GM18867 (cell line): Measurements from ENCODE around the gene MX2.
"Not testable (repeated sequence)": the region's sequence is repeated elsewhere in the genome, so short reads cannot be mapped to it uniquely, and the experiment has no call there.

Experiments
- ATAC-seq: cut with Tn5 transposase; IDR thresholded peaks from one replicate; pipeline ENCODE4 v1.9.1; 2021; ENCODE audit warnings: mild to moderate bottlenecking, moderate library complexity; ENCODE audit not compliant: unreplicated experiment

MX2 gene

DNA sequence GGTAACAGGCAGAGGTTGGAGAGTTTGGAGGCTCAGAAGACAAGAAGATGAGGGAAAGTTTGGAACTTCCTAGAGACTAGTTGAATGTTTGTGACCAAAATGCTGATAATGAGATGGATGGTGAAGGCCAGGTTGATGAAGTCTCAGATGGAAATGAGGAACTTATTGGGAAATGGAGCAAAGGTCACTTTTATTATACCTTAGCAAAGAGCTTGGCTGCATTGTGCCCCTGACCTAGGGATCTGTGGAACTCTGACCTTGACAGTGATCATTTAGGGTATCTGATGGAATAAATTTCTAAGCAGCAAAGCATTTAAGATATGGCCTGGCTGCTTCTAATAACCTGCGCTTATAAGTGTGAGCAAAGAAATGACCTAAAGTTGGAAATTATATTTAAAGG is 28.1 kb upstream of the MX2 start:
- no peak for ATAC-seq

DNA sequence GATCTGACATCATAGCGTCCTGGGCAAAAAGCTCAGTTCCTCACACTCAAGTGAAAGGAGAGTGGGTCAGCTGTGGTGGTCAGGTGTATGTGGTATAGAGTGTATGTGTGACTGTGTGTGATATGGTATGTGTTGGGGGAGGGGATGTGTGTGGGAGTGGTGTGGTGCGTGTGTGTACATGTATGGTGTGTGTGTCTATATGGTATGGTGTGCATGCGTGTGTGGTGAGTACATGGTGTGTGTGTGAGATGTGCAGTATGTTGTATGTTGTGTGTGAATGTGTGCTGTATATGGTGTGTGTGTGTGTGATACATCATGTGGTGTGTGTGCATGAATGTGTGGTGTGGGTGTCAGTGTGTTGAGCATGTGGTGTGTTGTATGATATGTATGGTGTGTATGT is 24.3 kb upstream of the MX2 start:
- ATAC-seq: no peak

- ATAC-seq: no peak
Observed at GRCh38 chr21:41338455-41338854, 23.4 kb upstream of the MX2 start.

DNA sequence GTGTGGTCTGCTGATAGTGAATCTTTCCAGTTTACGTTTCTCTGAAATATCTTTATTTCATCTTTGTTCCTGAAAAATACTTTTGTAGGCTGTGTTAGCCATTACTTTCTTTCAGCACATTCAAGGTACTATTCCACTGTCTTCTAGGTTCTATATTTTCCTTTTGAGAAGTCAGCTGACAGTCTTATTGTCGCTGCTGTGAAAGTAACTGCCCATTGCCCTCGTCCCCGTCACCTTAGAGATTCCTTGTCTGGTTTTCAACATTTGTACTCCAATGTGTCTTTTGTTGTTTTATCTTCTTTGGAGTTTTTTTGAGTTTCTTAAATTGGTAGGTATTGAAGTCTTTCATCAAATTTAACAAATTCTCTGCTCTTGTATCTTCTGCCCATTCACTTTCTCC is 19.8 kb upstream of the MX2 start:
- ATAC-seq: no peak

DNA sequence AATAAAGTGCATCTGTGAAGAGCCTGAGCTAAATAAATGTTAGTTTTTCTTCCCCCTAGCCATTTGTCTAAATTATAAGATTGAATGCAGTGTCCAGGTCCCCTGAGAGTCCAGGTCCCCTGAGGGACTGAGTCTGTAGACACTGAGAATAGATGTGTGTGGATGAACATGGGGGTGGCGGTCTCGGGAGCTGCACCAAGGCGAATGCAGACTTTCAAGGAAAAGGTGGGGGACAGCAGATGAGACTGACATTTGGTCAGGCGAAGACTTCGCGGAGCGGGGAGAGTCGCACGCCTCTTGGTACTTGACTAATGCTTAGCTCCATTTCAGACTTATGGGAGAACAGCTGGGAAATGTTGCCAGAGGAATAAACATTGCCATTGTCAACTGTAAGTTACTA is 17.7 kb upstream of the MX2 start:
- no peak for ATAC-seq

- no peak for ATAC-seq
Observed at GRCh38 chr21:41345356-41345755, 16.5 kb upstream of the MX2 start.

- ATAC-seq: no peak
Observed at GRCh38 chr21:41345934-41346685, 15.7 kb upstream of the MX2 start.

DNA sequence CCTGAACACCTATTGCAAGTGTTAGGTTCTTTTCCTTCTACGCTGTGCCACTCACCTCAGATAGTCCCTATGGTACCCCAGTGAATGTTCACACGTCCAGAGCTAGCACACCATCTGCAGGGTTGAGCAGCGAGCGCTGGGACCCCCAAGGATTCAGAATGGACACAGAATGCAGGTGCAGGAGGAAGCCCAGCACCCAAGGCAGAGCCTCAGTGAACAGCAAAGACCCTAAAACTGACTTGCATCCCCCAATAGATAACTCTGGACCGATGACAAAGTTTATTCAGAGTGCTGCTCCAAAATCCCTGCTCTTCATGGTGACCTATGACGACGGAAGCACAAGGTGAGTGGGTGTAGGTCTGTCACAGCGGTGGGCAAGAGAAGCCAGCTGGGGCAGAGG is 15.1 kb upstream of the MX2 start:
- ATAC-seq: no peak

DNA sequence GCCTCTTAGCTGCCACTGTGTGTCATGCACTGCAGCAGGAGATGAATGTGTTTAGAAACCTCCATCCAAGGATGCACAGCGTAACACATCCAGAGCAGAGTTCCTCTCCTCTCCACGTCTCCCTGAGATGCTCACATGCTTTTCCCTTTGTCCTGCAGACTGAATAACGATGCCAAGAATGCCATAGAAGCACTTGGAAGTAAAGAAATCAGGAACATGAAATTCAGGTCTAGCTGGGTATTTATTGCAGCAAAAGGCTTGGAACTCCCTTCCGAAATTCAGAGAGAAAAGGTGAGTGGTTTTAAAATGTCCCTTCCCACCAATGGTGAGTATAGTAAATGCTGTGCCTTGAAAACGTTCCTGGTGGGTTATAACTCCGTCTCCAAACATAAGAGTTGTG is 13.4 kb upstream of the MX2 start:
- no peak for ATAC-seq

DNA sequence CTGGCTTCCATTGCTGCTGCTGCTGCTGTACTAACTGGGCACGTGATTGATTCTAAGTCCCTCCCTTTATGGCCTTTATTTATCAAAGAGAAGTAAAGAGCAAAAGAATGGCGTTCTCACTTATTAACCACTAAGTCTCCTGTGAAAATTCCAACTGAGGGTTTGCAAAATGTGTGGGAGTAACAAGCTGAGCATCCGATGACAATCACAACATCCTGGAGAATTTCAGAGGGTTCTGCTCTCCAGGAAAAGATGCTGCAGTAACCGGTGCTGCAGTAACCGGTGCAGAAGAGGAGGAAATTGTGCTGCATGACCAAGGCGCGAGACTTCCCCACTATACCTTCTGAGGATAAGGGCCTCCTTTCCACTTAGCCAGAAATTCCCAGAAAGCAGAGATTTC is 12.7 kb upstream of the MX2 start:
- ATAC-seq: no peak

DNA sequence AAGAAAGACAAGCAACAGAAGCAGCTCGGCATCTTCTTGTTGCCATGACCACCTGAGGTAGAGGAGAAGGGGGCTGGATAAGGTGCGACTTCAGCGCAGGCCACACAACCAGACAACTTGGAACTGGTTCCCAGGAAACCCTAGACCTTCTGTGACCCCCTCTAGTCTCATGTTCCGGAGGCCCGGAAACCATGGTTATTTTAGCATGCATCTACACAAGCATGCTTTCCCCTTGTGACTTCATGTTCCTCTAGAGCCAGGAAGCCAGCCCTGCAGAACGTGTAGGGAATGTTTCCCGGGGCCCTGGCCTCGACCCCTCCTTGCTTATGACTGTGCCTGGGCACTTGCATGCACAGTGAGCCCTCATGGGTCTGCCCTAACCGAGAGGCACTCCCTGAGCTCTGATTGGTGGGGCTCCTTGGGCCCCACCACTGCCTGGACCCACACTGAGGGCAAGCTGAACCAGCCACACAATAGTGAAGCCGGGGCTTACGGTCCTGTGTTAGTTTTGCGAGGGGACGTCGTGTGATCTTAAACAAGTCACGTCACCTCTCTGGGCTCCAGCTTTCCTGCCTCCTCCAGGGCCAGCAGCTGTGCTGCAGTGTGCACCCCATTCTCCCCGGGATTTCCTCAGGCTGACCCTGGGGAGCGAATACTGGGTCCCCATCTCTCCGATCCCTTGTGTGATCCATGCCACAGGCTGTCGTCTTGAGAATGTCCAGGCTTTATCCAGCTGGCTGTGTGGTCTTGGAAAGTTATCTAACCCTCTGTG is 12.0 kb upstream of the MX2 start:
- ATAC-seq: no peak

GRCh38 chr21:41350436-41351155 is 11.2 kb upstream of the MX2 start:
- ATAC-seq: no peak

GRCh38 chr21:41357546-41357945 is 4.3 kb upstream of the MX2 start:
- no peak for ATAC-seq

DNA sequence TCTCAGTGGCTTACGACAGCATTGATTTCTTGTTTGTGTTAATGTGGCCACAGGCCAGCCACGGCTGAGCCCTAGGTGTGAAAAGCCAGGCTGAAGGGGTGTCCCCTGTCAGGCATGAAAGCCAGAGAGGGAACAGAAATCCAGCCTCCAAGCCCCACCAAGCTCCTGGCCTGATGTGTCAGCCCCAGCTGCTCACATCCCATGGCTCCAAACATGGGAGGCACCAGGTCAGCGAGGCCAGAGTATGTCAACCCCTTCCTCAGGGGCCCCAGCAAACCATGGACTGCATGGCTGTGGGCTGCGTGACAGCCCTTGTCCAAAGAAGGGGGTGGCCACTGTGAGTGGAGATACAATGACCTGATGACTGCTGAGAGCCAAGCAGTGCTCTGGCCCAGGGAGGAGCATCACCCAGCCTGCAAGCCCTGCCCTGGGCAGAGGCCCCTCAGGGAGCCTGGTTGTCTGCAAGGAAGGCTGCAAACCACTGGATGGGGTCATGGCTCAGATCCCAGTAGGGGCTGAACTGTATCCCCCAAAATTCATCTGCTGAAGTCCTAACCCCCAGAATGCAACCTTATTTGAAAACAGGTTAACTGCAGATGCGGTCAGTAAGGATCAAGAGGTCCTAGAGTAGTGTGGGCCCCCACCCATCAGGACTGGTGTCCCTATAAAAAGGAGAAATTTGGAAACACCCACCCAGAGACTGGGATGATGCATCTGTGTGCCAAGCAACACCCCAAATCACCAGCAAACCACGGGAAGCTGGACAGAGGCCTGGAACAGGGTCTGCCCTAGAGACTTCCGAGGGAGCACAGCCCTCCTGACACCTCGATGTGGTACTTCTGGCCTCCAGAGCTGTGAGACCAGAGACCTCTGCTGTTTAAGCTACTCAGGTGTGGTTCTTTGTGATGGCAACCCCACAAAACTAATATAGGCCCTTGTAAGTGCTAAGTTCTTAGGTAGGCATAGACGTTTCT is 3.3 kb upstream of the MX2 start:
- ATAC-seq: no peak

GRCh38 chr21:41359286-41359685 is 2.5 kb upstream of the MX2 start:
- ATAC-seq: no peak

- ATAC-seq: not testable (repeated sequence)
Observed at GRCh38 chr21:41359754-41360071, 2.1 kb upstream of the MX2 start.

GRCh38 chr21:41360072-41360821 is 1.6 kb upstream of the MX2 start:
- no peak for ATAC-seq

DNA sequence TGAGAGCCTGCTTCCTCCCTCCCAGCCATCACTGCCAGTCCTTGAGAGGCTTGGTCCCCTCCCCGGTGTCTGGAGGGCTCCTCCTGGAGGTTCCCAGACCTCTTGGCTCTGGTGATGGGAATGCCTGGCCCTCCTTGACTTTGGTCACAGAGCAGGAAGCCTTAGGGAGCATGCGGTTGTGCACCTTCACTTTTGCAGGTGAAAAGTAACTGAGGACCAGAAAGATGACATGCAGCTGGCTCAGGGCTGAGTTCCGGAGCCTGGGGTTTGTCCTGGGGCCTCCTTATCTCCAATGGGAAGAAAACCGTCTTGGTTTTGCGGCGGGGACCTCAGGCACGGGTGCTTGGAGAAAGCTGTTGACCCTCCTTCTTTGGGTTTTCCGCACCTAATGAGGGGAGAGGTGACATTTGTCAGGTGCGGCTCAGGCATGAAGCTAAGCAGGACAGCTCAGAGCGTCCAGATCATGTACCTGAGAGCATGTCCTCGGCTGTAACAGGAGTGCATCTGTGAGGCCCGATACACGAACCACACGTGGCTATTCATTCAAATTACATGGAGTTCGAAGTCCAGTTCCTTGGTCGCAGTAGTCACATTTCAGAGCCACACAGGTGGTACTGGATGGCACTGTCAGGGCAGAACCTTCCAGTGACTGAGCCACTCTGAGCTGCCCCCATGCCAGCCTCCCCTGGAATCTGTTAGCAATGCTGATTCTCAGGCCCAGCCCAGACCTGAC is 608 bp upstream of the MX2 start:
- ATAC-seq: no peak

GRCh38 chr21:41362605-41363369 is 960 bp downstream of the MX2 start:
- no peak for ATAC-seq
